ENCODE measurements around the gene KLHL13. TPM values are rescaled to one million over a fixed set of nuclear protein-coding genes. Genes with fewer than 3 reads are reported as not detected.
A peak's percentile ranks its signal among the peaks of the same experiment; 100 is the strongest.

Gene KLHL13
- total RNA-seq, 4 donors from 2014 or later, result 14.2 to 32.6 (median 21.8) TPM

DNA sequence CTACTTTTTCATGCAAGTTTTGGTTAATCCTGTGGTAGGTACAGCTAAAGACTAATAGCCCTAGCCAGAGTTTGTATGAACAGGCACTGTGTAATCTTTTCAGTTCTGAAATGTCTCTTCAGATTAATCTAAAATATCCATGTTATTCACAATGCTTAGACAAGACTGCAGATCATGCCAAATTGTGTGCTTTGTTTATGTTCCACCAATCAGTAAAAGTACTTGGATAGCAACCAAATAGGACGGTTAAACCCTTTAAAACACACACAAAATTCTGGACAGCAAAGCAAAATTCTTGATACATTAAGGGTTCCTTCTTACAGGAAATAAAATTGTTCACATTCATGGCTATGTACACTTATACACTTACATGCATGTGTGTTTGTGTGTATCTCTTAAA lies 139.1 kb downstream of the KLHL13 start:
- Histone ChIP-seq H3K4me3 (no peak overlapping the region), H3K36me3 (no peaks in the 10 kb centered on the region), H3K4me1 (peaks cover 0 to 10% (median 0%) of the 10 kb centered on the region in 3 donors), H3K27ac (no peak overlapping the region), H3K27me3 (no peaks in the 10 kb centered on the region), H3K9me3 (no peaks in the 10 kb centered on the region)
- WGBS, 2 donors (ENCODE audit: low coverage in 1 of 2), result 0 to 40% methylated on average over 1 of the region's 1 CpG
- TF ChIP-seq, protein P1, sequence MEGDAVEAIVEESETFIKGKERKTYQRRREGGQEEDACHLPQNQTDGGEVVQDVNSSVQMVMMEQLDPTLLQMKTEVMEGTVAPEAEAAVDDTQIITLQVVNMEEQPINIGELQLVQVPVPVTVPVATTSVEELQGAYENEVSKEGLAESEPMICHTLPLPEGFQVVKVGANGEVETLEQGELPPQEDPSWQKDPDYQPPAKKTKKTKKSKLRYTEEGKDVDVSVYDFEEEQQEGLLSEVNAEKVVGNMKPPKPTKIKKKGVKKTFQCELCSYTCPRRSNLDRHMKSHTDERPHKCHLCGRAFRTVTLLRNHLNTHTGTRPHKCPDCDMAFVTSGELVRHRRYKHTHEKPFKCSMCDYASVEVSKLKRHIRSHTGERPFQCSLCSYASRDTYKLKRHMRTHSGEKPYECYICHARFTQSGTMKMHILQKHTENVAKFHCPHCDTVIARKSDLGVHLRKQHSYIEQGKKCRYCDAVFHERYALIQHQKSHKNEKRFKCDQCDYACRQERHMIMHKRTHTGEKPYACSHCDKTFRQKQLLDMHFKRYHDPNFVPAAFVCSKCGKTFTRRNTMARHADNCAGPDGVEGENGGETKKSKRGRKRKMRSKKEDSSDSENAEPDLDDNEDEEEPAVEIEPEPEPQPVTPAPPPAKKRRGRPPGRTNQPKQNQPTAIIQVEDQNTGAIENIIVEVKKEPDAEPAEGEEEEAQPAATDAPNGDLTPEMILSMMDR (IDR thresholded peaks at IDR 0.05), result no peak
- TF ChIP-seq POLR2A (IDR thresholded peaks at IDR 0.05) (no peak), EP300 (IDR thresholded peaks at IDR 0.05) (no peak), POLR2AphosphoS5 (IDR thresholded peaks at IDR 0.05) (peak; percentile 69)
- ATAC-seq, result no peak

DNA sequence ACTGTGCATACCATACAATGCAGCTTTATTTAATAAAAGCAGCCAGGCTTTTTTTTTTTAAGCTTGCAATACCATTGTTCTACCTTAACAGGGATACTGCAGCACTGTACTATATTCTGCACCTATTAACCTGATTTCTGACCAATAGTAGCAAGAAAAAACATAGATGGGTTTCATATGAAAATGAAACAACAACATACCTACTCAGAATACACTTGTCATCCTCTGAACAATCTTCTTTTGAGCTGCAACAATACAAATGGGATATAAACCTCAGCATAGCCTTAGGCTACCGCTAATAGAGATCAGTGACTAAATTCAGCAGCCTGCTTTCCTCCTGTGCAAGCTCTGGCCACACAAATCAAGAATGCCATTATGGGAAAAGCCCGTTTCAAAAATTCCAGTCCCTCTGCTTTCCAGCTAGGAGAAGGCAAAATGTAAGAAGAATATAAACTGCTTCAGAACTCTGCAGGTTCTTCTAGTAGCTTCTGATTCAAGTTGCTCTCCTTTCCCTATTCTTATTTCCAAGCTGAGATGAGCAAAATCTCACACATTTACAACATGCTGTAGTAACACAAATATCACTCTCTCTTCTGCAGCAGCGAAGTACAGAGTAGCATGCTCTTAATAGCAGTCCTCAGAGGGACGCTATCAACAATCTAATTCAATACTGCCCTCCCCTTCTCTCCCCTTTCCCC lies 143.4 kb downstream of the KLHL13 start:
- peak overlapping the region; percentile 26 to 27 for H3K4me3 ChIP-seq
- no peak for ATAC-seq

DNA sequence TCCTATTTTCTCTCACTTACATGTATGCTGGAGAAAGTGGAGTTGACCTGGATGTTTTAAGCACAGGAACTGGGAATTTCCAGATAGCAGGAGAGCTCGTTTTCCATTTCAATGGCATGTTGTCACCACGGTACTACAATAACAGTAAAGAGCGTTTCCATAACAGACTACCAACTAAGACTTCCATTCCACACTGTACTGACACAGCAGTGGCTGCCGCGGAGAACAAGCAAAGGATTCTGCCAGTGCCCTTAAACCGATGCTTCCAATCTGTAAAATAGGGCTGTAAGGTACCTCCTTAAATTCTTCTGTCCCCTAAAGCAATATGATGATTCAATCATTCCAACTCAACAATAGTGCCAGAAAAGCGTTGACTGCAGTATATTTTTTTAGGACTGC lies 143.9 kb downstream of the KLHL13 start:
- Histone ChIP-seq H3K36me3 (no peaks in the 10 kb centered on the region), H3K27ac (peak overlapping the region in 3 of 4 donors; percentile 21 to 41 (median 23)), H3K4me3 (peak overlapping the region; percentile 26 to 27), H3K4me1 (peaks cover 0 to 6% (median 0%) of the 10 kb centered on the region in 3 donors), H3K9me3 (no peaks in the 10 kb centered on the region), H3K27me3 (no peaks in the 10 kb centered on the region)
- TF ChIP-seq, protein P1 (IDR thresholded peaks at IDR 0.05), result no peak
- no peak for TF ChIP-seq POLR2AphosphoS5 (IDR thresholded peaks at IDR 0.05)
- ATAC-seq, result no peak
- 30% methylated on average over 7 of the region's 7 CpGs for WGBS, 2 donors (ENCODE audit: low coverage in 1 of 2)

More for the DNA sequence above, 143.4 kb downstream of the KLHL13 start:
- H3K27me3 ChIP-seq, result no peaks in the 10 kb centered on the region
- no peaks in the 10 kb centered on the region for H3K36me3 ChIP-seq
- 28 to 30% methylated on average over 2 to 4 of the region's 4 CpGs for WGBS, 2 donors (ENCODE audit: low coverage in 1 of 2)
- H3K4me1 ChIP-seq, result peaks cover 0 to 6% (median 0%) of the 10 kb centered on the region in 3 donors
- TF ChIP-seq, protein P1 (IDR thresholded peaks at IDR 0.05), result no peak
- TF ChIP-seq POLR2AphosphoS5 (IDR thresholded peaks at IDR 0.05) (no peak), POLR2A (IDR thresholded peaks at IDR 0.05) (no peak), EP300 (IDR thresholded peaks at IDR 0.05) (no peak)
- no peaks in the 10 kb centered on the region for H3K9me3 ChIP-seq
- peak overlapping the region in 2 of 4 donors; percentile 23 to 41 for H3K27ac ChIP-seq

DNA sequence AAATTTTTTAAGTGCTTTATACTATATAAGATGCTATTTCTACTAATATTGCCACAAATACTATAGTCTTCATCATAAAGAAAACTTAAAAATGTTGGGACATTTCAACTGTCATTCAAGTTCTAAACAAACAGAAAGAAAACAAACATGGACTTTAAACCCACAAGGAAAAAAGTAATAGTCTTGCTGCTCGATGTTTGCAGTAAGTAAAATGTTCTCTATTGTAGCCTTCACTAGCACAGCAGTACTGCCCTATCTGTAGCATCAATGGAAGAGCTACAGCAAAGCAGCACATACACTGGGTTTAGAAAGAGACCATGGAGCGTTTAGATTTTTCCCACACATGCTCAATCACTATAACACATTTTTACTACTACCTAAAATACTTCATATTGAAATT lies 146.8 kb downstream of the KLHL13 start:
- Histone ChIP-seq H3K36me3 (no peaks in the 10 kb centered on the region), H3K27ac (no peak overlapping the region), H3K4me1 (peaks cover 0 to 6% (median 0%) of the 10 kb centered on the region in 3 donors), H3K9me3 (no peaks in the 10 kb centered on the region), H3K27me3 (no peaks in the 10 kb centered on the region), H3K4me3 (no peak overlapping the region)
- WGBS, 2 donors (ENCODE audit: low coverage in 1 of 2), result 44 to 79% methylated on average over 1 to 2 of the region's 2 CpGs
- TF ChIP-seq POLR2A (IDR thresholded peaks at IDR 0.05), result no peak
- TF ChIP-seq EP300 (IDR thresholded peaks at IDR 0.05), result no peak
- TF ChIP-seq, protein P1 (IDR thresholded peaks at IDR 0.05), result no peak
- no peak for TF ChIP-seq POLR2AphosphoS5 (IDR thresholded peaks at IDR 0.05)
- no peak for ATAC-seq

DNA sequence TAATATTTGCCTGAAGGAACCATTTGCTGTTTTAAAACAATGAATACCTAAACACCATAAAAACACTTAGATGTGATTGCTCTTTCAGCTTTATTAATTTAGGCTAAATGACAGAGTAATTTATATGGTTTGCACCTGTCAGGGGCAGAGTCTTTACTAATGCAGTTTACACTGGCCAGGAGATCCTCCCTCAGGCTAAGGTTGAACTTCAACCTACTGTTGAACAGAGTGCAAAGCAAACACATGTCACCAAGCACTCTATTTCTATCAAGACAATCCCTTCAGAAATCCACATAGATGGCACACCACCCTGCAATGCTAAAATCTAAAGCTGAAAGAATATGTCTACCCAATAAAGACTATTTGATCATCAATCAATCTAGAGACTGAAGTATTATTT lies 147.3 kb downstream of the KLHL13 start:
- TF ChIP-seq POLR2AphosphoS5 (IDR thresholded peaks at IDR 0.05) (no peak), POLR2A (IDR thresholded peaks at IDR 0.05) (no peak), EP300 (IDR thresholded peaks at IDR 0.05) (no peak)
- TF ChIP-seq, protein P1 (IDR thresholded peaks at IDR 0.05), result no peak
- H3K4me1 ChIP-seq, result peaks cover 0 to 6% (median 0%) of the 10 kb centered on the region in 3 donors
- no peaks in the 10 kb centered on the region for H3K9me3 ChIP-seq
- ATAC-seq, result no peak
- no peak overlapping the region for H3K27ac ChIP-seq
- no peaks in the 10 kb centered on the region for H3K27me3 ChIP-seq
- H3K4me3 ChIP-seq, result no peak overlapping the region
- no peaks in the 10 kb centered on the region for H3K36me3 ChIP-seq

Measured in gastroesophageal sphincter (tissue), 4 donors.